ENCODE data around the gene MOCS1.
A peak's percentile ranks its signal among the peaks of the same experiment; 100 is the strongest.

MOCS1 gene

DNA sequence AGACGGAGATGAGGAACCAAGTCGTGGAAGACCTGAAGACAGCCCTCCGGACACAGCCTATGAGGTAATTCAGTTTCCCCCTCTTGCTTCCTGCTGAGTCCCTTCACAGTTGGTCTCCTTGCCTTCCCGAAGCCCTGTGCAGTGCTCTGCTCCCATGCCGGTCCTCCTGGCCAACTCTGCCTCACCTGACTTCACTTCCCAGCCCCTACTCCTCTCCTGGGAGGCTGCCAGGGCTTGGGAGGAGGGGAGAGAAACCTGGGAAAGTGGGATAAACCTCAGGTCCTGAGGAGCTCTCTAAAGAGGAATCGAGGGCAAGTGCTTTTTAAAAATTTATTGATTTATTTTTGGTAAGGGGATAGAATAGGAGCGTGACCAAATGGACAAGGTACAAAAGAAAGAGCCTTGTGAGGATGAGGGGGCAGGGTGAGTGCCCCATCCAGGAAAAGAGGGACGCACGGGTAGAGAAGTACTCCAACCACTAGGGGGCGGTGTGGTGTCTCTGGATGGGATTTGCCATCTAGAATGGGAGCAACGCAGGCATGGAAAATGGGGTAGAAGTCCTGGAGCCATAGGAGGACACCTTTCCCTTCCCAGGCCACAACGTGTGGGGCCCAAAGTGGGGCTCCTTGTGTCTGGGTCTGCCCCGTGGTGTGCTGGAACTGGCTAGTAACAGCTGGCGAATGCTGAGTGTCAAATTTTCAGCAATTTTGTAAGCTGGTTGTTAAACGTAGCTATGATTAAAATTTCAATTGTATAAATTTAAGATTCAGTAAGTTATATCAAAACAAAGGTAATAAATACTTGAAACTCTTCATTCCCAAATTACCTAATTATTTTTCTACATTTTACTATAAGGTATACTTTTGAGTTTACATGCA lies 69.0 kb downstream of the MOCS1 start:
- DNase-seq, result peak; percentile 69

DNA sequence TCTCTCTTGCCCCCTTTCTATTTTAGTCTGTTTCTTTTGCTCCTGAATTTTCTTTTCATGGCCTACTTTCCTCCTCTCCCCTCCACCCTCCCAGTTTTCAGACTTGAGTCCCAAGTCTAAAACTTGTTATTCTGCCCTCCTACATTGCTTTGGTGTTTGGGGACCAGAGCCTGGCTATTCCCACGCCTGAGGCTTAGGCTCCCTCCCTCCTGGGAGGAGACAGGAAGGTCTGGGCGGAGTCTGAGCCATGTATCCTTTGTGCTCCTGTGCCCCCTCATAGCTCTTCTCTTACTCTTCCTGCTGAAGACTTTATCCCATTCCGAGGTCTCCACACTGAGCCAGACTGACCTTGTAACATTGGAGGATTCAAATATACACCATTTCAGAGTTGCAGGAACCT lies 72.6 kb downstream of the MOCS1 start:
- no peak for DNase-seq

DNA sequence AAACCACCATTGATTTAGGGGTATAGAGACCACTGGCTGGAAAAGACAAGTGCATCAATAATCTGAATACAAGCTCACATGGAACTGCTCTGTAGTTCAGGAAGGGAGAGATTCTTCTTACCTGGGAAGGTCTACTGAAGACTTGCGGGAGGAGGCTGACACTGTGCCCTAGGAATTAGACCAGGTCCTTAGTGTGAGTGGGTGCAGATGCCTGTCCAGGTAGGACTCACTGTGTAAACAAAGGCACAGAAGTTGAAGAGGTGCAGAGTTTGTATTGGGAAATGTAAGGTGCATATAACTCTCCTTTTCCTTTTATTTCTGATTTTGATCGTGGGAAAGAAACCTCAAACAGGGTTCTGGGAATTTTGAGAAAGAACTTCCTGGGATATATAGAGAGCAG lies 75.2 kb downstream of the MOCS1 start:
- DNase-seq, result no peak

DNA sequence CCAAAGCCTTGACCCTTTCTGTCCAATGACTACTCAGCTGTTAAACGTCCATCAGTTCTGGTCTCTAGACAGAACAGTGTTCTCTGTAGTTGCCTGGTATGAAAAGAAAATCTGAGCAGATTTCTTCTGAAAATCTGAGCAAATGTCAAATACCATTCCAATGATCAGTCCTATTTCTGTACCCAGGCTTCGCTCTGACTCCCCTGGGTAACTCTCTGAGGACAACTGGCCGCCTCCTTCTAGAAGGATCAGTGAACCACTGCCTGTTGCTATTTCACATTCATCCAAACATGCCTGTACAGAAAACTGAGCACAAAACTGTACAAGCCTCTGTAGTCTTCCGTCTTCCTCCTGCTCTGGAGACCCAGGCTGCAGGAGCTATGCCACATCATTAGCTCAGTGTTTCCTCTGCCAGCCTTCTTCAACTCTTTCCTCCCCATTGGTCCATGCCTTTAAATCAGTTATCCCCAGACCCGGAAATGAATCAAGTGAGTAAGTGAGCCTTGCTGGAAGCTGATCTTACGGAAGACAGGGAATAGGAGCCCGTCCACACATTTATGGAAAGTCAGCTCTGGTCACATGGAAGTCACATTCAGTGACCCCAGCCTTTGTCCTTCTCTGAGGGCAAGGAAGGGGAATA lies 78.8 kb downstream of the MOCS1 start:
- no peak for DNase-seq

Measured in activated CD4-positive, CD25-positive, alpha-beta regulatory T cell treated with anti-CD3 and anti-CD28 coated beads, Interleukin-2, amount 50 U/mL, for 72 hours (primary cell).